ENCODE measurements around the gene USP11.

- TF ChIP-seq, protein P1, sequence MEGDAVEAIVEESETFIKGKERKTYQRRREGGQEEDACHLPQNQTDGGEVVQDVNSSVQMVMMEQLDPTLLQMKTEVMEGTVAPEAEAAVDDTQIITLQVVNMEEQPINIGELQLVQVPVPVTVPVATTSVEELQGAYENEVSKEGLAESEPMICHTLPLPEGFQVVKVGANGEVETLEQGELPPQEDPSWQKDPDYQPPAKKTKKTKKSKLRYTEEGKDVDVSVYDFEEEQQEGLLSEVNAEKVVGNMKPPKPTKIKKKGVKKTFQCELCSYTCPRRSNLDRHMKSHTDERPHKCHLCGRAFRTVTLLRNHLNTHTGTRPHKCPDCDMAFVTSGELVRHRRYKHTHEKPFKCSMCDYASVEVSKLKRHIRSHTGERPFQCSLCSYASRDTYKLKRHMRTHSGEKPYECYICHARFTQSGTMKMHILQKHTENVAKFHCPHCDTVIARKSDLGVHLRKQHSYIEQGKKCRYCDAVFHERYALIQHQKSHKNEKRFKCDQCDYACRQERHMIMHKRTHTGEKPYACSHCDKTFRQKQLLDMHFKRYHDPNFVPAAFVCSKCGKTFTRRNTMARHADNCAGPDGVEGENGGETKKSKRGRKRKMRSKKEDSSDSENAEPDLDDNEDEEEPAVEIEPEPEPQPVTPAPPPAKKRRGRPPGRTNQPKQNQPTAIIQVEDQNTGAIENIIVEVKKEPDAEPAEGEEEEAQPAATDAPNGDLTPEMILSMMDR (IDR thresholded peaks at IDR 0.05): no peak
- TF ChIP-seq EZH2 (IDR thresholded peaks at IDR 0.05; ENCODE audit: borderline replicate concordance, insufficient read depth, low read depth, low read length, poor library complexity, severe bottlenecking): no peak
Measured at GRCh38 chrX:47209508-47210238, 23.1 kb upstream of the USP11 start.

Data from B cell (primary cell).